Measurements from ENCODE around the gene KLHDC8B.

KLHDC8B gene

DNA sequence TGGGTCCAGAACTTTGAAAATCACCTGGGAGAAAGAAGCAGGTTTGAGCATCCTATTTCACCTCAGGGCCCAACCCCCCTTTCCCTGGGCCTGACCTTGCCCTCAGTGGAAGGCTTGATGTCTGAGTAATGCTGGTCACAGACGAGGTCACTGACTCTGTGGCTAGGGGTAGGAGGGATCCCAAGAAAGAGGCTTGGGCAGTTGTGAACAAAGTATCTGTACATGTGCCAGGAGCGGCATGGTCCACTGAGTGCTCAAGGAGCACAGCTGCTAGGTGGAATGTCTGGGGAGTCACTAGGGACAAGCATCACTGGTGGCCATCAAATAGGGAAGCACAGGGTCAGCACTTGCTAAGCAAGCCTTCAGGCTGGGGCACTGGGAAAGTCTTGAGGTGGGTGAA is 12.6 kb upstream of the KLHDC8B start:
- DNase-seq (ENCODE audit: low read depth, low spot score), result no peak

DNA sequence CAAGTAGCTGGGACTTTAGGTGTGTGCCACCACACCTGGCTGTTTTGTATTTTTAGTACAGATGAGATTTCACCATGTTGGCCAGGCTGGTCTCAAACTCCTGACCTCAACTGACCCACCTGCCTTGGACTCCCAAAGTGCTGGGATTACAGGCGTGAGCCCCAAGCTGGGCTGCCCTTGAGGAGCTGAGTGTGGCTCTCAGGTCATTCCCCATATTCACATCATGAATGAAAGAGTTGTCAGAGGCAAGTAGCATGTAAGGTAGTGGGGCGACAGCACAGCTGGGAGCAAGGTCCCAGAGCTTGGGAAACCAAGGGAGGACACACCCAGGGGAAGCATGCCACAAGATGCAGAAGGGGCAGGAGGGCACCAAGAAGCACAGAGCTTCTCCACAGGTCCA is 10.2 kb upstream of the KLHDC8B start:
- DNase-seq (ENCODE audit: low read depth, low spot score), result no peak

DNA sequence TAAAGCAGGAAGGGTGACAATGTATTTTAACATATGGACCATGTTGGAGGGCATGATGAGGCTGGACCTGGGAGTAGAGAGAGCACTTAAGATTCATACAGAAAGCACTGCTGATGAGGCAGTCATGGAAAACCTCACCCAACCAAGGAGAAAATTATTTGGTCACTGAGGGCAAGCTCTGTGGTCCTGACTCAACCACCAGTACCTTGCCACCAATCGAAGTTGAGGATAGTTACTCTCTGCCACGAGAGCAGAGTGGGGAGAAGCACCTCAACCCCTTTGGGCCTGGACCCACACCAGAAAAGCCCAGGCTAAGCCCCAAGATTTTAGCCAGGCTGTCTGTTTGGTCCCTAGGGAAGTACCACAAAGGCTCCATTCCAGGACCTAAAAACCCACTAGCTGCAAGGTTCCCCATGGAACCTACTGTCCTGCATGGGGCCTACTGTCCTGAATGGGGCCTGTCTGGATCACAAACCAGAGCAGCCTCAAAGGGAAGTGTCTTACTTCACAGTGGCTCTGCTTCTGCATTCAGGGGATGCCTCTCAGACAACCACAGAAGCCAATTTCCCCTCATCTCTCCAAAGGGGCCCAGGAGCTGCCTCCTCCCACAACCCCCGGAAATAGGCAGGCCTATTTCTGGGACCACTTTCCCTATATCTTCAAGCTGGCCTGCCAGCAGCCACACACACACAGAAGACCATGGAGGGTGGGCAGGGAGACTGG is 9.4 kb upstream of the KLHDC8B start:
- DNase-seq (ENCODE audit: low read depth, low spot score), result no peak

DNA sequence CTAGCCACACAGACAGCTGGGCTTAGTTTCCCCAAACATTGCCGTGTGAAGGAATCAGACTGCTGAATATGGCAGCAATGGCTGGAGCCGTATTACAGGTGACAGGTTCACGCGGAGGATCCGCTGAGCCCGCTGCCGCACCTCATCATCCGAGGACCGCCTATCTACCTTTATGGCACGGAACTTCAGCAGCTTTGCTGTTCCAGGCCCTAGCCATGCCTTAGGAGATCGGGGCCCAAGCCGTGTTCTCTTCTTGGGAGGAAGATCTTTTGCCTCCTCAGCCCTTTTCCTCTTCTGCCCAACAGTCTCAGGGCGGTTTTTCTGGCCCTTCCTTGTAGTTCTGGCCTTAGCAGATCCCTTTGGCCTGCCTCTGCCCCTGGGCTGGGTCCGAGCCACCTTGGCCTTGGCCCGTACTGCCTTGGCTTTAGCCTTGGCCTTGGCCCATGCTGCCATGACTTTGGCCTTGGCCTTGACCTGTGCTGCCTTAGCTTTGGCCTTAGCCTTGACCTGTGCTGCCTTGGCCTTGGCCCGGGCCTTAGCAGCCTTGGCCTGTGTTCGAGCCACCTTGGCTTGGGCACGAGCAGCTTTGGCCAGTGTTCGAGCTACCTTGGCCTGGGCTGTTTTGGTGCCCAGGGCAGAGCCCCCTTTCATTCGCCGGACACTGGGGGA is 8.5 kb upstream of the KLHDC8B start:
- no peak for DNase-seq (ENCODE audit: low read depth, low spot score)

DNA sequence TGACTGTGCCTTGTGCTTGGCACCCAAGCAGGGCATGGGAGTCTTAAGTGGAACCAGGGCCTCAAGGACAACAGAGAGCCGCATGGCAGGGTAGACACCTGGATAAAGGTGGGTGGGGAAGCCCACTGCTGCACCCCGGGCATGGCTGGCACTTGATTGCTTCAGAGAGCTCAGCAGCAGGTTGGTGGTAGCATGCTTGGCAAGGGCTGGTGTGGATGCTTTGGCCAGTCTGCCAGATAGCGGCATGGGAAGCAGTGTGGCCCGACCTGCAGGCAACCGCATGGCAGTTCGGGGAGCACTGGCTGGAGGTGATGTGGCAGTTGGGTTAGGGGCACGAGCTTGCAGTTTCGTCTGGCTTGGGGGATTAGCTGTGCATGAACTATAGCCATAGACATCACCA is 7.8 kb upstream of the KLHDC8B start:
- DNase-seq (ENCODE audit: low read depth, low spot score), result no peak

DNA sequence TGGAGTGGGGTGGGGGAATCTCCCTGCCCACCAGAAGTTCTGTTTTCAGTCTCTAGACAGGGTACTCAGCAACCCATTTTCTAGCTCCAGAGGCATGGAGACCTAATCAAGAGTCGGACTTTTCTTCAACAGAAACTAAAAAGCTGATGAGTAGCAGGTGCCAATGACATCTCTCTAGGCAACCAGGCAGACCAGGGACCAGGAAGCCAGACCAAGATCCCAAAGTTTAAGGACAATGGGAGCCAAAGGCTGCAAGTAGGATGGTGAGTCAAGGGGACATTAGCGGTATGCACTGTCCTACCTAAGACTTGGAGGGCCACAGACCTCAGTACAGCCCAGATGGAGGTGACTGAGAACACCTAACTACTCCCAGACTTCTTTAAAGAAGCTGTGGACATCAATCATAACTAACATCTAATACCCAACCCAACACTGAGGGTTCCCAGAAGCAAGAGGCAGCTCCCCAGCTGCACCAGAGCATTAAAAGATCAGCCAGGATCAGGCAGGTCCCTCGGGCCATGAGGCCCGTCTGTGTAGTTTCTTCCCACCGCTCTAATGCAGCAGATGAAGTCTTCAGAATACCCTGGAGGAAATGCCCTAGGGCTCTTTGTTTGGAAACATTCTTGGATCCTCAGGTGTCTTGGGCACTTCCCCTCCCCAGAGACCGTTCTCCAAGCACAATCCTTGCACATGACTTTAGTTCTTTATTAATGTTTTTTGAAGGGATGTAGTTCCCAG is 6.2 kb upstream of the KLHDC8B start:
- DNase-seq (ENCODE audit: low read depth, low spot score), result no peak

DNA sequence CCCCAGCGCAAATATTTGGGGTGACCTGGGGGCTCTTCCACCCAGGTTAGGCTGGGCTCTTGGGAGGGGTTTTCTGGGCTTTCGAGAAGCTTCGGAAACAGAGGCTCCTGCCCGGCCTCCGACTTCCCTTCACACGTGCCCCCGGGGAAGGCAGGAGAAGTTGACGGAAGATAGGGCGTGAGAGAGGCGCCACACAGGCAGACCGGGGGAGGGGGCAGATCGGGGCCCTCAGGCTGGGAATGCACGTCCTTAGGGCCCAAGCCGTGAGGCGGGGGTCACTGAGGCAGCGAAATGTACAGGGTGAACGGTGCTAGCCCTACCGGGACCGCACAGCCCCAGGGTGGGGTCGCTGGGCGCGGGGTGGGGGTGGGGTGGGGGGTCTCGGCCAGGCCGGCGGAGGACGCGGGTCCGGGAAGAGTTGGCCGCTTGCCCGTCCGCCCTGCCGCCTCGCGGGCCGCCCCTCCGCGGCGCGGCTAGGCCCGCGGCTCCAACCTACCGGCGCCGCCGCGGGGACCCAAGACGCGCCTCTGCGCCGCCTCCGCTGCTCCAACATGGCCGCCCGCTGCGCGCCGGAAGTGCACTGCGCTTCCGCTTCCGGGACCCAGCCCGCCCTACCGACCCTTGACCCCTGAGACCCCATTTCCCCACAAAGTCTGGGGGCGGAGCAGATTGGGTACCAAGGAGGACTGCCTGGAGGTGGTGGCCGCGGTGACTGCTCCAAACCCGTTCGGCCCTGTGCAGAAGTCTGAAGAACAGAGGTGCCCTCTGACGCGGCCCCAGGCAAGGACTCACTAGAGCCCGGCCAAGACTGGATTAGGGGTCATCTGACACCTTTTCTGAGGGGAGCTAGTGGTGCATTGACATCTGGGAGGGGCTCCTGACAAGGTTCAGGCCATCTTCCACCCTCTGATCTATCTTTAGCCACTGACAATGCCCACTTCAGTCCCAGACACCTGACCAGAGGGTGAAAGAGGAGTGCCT is 5.3 kb upstream of the KLHDC8B start, which contains the start of gene CCDC71:
Gene CCDC71 (minus strand): TSS at position 561 of the 981 bp plus-strand sequence. CDS start 2,123 bp downstream, outside the sequence.
- DNase-seq (ENCODE audit: low read depth, low spot score), result peak; percentile 50

DNA sequence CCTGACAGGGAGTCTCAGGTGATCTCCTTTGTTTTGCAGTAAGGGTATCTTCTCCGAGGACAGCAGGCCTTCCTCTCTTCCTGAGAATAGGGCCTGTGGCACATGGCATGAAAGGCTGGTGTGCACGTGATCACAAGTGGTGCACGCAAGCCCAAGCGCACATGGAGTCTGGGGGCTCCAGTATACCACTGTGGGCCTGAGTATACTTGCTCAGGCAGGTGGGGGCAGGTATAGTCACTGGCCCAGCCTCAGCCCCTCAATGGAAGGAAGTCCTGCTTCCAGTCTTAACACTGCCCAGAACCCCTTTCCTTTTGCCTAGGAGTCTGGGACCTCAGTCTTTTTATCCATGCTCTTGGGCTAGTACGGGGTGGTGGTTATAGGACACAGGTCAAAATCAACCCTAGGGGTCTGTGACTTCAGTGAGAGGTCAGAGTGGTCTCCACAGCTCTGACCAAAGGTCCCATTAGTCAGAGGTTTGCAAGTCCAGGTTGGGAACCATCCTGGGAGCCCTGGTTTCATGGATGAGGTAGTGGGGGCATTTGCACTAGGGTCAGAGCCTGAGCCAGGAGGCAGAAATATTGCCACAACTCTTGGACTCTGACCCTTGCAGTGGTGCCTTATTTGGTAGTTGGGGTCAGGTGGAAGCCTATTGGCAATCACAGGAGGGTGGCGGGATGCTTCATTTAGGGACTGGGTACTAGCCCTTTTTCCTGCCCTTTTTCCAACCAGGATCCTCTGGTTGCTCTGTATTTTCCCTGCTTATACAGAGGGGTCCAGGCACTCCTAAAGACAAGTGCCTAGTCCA is 4.4 kb upstream of the KLHDC8B start:
- DNase-seq (ENCODE audit: low read depth, low spot score), result no peak

DNA sequence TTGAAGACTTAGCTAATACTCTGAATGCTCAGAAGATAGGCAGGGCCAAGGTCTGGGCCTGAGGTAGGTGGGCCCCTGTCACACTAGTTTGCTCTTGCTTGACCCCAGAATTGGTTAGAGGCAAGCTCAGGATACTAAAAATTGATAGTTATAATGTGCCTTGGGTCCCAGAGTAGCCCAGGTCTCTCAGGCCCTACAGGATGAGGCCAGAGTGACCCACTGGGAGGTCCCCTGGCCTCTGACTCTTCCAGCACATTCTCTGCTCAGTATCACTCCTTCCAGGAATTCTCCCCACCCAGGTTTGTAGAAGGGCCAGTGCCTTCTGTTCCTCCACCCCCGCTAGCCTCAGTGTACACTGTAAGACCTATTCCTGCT is 667 bp upstream of the KLHDC8B start:
- no peak for DNase-seq (ENCODE audit: low read depth, low spot score)

DNA sequence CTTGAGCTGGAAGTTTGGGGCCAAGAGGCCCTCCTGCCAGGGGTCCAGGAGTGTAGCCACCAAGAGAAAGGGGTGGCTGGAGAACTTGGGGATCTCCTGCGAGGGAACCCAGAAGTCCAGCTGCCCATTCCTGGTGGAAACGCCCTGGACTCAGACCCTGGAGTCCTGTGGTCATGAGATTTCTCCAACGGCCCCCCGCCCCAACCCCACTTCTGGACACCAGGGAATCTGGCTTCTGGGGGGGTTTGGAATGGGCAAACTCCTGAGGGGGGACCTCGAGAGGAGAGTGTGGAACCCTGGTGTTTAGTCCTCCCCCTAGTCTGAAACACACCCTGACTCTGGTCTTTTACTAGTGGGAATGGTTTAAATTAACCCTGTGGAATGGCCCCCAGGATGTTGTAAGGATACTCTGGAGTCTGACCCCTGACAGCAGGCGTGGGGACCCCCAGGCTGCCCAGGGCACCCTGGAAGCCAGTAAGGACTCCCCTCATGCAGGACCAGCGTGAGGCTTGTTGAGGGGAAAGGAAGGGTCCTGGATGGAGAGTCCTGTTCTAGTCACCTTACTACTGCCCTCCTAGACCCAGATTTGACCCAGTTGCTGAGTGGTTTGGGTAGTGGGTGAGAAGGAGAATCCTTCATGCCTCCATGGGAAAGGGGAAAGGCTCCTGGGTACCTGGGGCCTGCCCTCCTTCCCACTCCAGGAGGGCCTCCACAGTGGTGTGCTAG is 540 bp downstream of the KLHDC8B start:
- DNase-seq (ENCODE audit: low read depth, low spot score), result no peak

DNA sequence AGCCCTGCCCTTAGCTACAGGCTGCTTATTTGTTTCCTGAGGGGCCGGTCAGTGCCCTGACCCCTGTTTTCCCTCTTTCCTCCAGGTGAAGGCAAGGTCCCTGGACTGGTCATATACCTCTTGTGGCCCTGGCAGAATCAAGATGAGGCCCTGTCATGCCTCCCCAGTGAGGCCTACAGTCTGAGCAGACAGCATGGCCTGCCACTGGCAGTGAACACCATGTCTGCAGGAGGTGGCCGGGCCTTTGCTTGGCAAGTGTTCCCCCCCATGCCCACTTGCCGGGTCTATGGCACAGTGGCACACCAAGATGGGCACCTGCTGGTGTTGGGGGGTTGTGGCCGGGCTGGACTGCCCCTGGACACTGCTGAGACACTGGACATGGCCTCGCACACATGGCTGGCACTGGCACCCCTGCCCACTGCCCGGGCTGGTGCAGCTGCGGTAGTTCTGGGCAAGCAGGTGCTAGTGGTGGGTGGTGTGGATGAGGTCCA is 1.2 kb downstream of the KLHDC8B start:
- no peak for DNase-seq (ENCODE audit: low read depth, low spot score)

DNA sequence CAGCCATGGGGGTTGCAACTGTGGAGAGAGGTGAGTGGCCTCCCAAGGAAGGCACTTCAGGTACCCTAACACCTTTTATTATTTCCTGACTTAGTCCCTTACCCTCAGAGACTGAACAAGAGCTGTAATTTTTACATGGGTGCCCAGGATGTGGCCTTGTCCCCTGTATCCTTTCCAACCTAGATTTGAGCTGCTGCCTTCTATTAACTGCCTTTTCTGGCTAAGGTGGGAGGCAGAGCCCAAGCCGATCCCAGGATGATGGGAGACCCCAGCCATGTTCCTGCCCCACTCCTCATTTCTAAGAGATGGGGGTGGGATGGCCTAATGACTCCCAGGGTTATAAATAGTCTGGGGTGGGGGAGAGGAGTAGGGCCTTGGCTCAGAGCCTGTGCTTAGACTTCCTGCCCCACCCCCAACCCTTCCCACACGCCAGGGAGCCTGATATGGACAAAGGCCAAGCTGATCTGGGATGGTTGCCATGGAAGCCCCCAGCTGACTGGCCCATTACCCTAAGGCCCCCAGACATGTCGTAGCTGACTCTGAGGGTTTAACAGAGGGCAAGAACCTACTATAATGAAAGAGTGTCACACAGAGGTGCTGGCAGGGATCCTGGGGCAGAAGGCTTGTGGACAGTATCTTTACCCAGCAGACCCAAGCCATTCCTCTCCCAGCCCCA is 1.9 kb downstream of the KLHDC8B start:
- no peak for DNase-seq (ENCODE audit: low read depth, low spot score)

DNA sequence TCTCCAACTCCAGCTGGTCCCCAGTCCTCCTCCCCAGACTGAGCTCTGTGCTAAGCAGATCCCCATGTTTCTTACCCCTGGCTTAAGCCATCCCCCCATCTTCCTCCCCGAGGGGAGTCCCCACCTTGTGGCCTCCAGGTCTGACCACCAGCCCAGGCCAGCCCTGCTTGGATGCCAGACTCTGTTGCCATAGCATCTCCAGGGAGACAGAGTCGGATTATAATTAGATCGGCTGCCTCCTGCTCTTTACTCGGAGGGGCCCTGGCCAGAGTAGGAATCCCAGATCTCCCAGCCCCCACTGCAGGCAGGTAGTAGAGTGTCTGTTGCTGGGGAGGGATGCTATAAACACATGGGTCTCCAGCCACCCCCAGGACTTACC is 2.4 kb downstream of the KLHDC8B start:
- DNase-seq (ENCODE audit: low read depth, low spot score), result no peak

DNA sequence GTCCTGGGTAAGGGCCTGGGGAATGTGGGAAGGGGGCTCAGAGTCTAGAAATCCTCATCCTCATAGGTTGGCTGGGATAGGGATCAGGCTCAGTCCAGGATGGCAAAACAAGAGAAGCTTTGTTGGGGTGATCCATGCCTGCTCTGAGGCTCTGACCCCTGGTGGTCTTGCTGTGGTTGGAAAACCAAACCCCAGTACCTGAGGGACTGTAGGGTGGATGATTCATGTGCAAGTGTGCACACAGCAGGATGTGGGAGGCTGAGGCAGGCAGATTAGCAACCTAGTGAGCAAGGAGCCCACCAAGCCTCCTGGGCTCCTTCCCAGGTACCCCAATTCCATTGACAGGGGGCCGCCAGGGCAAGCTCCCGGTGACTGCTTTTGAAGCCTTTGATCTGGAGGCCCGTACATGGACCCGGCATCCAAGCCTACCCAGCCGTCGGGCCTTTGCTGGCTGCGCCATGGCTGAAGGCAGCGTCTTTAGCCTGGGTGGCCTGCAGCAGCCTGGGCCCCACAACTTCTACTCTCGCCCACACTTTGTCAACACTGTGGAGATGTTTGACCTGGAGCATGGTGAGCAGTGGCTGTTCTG is 3.1 kb downstream of the KLHDC8B start:
- DNase-seq (ENCODE audit: low read depth, low spot score), result no peak

DNA sequence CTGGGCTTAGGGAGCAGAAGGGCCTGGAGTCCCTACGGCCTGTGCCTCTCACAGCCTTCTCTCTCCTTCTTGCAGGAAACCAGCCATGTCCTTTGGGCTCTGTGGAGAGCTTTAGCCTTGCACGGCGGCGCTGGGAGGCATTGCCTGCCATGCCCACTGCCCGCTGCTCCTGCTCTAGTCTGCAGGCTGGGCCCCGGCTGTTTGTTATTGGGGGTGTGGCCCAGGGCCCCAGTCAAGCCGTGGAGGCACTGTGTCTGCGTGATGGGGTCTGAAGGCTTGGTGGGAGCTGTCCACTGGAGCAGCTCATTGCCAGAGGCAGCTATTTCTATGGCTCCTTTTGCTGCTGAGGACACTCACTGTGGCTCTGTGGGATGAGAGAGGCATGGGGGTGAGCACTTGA is 4.1 kb downstream of the KLHDC8B start:
- no peak for DNase-seq (ENCODE audit: low read depth, low spot score)

DNA sequence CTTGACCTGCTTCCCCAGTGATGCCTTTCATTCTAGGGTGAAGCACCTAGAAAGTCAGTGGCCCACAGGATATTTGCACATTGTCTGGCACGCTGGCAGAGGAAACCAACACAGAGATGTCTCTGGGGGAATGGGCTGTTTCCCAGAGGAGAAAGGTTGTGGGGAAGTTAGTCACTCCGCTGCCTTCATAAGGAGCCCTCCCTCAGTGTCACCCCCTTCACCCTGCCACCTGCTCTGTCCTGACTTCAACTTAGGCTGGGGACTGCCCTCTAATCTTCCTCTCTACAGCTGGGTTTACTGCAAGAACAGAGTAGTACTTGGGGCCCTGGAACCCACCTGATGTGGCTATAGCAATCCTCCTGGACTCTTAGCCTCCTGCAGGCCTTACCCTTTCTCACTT is 5.7 kb downstream of the KLHDC8B start:
- no peak for DNase-seq (ENCODE audit: low read depth, low spot score)

DNA sequence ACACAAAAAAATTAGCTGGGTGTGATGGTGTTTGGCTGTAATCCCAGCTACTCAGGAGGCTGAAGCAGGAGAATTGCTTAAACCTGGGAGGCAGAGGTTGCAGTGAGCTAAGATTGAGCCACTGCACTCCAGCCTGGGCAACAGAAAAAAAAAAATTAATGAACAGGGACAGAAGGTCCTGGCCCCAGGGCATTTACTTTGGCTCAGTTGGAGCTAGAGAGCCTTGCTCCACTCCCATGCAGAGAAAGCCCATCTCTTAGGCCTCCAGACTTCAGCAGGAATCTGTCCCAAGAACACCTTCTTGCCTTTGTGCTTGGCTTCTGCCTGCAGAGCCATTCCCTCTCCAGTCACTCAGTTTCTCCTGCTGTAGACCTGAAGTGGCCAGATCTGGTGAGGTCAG is 8.7 kb downstream of the KLHDC8B start:
- no peak for DNase-seq (ENCODE audit: low read depth, low spot score)

DNA sequence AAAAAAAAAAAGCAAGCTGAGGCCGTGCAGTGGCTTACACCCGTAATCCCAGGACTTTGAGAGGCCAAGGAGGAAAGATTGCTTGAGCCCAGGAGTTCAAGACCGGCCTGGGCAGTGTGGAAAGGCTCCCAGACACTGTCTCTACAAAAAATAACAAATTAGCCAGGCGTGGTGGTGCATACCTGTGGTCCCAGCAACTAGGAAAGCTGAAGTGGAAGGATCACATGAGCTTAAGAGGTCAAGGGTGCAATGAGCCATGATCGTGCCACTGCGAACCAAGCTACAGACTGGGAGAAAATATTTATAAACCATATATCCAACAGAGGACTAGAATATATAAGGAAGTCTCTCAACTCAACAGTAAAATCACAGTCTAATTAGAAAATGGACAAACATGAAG is 10.0 kb downstream of the KLHDC8B start:
- no peak for DNase-seq (ENCODE audit: low read depth, low spot score)

DNA sequence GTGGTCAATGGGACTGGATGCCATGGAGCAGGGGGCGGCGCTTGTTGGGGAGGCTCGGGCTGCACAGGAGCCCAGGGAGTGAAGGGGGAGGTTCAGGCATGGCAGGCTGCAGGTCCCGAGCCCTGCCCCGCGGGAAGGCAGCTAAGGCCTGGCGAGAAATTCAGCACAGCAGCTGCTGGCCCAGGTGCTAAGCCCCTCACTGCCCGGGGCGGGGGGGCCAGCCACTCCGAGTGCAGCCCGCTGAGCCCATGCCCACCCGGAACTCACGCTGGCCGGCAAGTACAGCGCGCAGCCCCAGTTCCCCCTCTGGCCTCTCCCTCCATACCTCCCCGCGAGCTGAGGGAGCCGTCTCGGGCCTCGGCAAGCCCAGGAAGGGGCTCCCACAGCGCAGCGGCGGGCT is 11.3 kb downstream of the KLHDC8B start:
- DNase-seq (ENCODE audit: low read depth, low spot score), result no peak

All from activated CD4-positive, CD25-positive, alpha-beta regulatory T cell treated with anti-CD3 and anti-CD28 coated beads, Interleukin-2, amount 50 U/mL, for 16 hours (primary cell).